Skeletal muscle cell (primary cell): Measurements from ENCODE around the gene ATXN10.
"Not testable (repeated sequence)": the region's sequence is repeated elsewhere in the genome, so short reads cannot be mapped to it uniquely, and the experiment has no call there.

ENCODE experiments used
- DNase-seq: peaks from one replicate; pipeline ENCODE4 v3.0.0-alpha.2; 2010; ENCODE audit warnings: low read depth
- H3K4me3 ChIP-seq: 2 replicates; pipeline ENCODE4 v1.5.1; 2011; ENCODE audit warnings: low read depth, mild to moderate bottlenecking, control low read depth, low read length, moderate library complexity

The ATXN10 gene

GRCh38 chr22:45698094-45698493 lies 26.5 kb downstream of the ATXN10 start:
- DNase-seq = no peak
- H3K4me3 ChIP-seq = no peak overlapping the region

- H3K4me3 ChIP-seq = no peak overlapping the region
- DNase-seq = no peak
Observed at GRCh38 chr22:45702981-45703380, 31.3 kb downstream of the ATXN10 start.

GRCh38 chr22:45703758-45704157 lies 32.1 kb downstream of the ATXN10 start:
- no peak for DNase-seq
- H3K4me3 ChIP-seq = no peak overlapping the region

GRCh38 chr22:45704648-45705047 lies 33.0 kb downstream of the ATXN10 start:
- H3K4me3 ChIP-seq = no peak overlapping the region
- DNase-seq = no peak

GRCh38 chr22:45707605-45708004 lies 36.0 kb downstream of the ATXN10 start:
- DNase-seq = no peak

GRCh38 chr22:45708145-45708544 lies 36.5 kb downstream of the ATXN10 start:
- DNase-seq = no peak
- no peak overlapping the region for H3K4me3 ChIP-seq

More at GRCh38 chr22:45707605-45708004, 36.0 kb downstream of the ATXN10 start:
- no peak overlapping the region for H3K4me3 ChIP-seq

- DNase-seq = no peak
- no peak overlapping the region for H3K4me3 ChIP-seq
Observed at GRCh38 chr22:45709060-45709739, 37.6 kb downstream of the ATXN10 start.

- no peak overlapping the region for H3K4me3 ChIP-seq
- DNase-seq = no peak
Observed at GRCh38 chr22:45709866-45710265, 38.2 kb downstream of the ATXN10 start.

GRCh38 chr22:45710469-45710868 lies 38.8 kb downstream of the ATXN10 start:
- no peak overlapping the region for H3K4me3 ChIP-seq
- DNase-seq = no peak

- not testable (repeated sequence) for DNase-seq, H3K4me3 ChIP-seq
Observed at GRCh38 chr22:45714390-45714789, 42.8 kb downstream of the ATXN10 start.

- DNase-seq = no peak
- H3K4me3 ChIP-seq = no peak overlapping the region
Observed at GRCh38 chr22:45717789-45718188, 46.2 kb downstream of the ATXN10 start.

GRCh38 chr22:45718391-45718790 lies 46.8 kb downstream of the ATXN10 start:
- no peak for DNase-seq
- H3K4me3 ChIP-seq = no peak overlapping the region

GRCh38 chr22:45720839-45721378 lies 49.3 kb downstream of the ATXN10 start:
- no peak for DNase-seq
- no peak overlapping the region for H3K4me3 ChIP-seq

- H3K4me3 ChIP-seq = no peak overlapping the region
- DNase-seq = no peak
Observed at GRCh38 chr22:45722006-45722405, 50.4 kb downstream of the ATXN10 start.

- no peak overlapping the region for H3K4me3 ChIP-seq
- DNase-seq = no peak
Observed at GRCh38 chr22:45726081-45726480, 54.4 kb downstream of the ATXN10 start.

GRCh38 chr22:45731041-45731797 lies 59.6 kb downstream of the ATXN10 start:
- no peak for DNase-seq
- no peak overlapping the region for H3K4me3 ChIP-seq

GRCh38 chr22:45731798-45732495 lies 60.3 kb downstream of the ATXN10 start:
- H3K4me3 ChIP-seq = no peak overlapping the region
- DNase-seq = no peak

- no peak overlapping the region for H3K4me3 ChIP-seq
- DNase-seq = no peak
Observed at GRCh38 chr22:45735273-45735672, 63.6 kb downstream of the ATXN10 start.

- DNase-seq = no peak
- no peak overlapping the region for H3K4me3 ChIP-seq
Observed at GRCh38 chr22:45738206-45738605, 66.6 kb downstream of the ATXN10 start.

GRCh38 chr22:45740236-45740635 lies 68.6 kb downstream of the ATXN10 start:
- no peak for DNase-seq
- no peak overlapping the region for H3K4me3 ChIP-seq
